GM18517 (cell line): Measurements from ENCODE around the gene ZNF655.
"Not testable (repeated sequence)": the region's sequence is repeated elsewhere in the genome, so short reads cannot be mapped to it uniquely, and the experiment has no call there.

ENCODE experiments used
- ATAC-seq: cut with Tn5 transposase; IDR thresholded peaks from one replicate; pipeline ENCODE4 v1.9.1; 2021; ENCODE audit warnings: mild to moderate bottlenecking, moderate library complexity; ENCODE audit not compliant: unreplicated experiment

The ZNF655 gene

GRCh38 chr7:99559175-99559915, 903 bp downstream of the ZNF655 start:
- ATAC-seq = no peak

DNA sequence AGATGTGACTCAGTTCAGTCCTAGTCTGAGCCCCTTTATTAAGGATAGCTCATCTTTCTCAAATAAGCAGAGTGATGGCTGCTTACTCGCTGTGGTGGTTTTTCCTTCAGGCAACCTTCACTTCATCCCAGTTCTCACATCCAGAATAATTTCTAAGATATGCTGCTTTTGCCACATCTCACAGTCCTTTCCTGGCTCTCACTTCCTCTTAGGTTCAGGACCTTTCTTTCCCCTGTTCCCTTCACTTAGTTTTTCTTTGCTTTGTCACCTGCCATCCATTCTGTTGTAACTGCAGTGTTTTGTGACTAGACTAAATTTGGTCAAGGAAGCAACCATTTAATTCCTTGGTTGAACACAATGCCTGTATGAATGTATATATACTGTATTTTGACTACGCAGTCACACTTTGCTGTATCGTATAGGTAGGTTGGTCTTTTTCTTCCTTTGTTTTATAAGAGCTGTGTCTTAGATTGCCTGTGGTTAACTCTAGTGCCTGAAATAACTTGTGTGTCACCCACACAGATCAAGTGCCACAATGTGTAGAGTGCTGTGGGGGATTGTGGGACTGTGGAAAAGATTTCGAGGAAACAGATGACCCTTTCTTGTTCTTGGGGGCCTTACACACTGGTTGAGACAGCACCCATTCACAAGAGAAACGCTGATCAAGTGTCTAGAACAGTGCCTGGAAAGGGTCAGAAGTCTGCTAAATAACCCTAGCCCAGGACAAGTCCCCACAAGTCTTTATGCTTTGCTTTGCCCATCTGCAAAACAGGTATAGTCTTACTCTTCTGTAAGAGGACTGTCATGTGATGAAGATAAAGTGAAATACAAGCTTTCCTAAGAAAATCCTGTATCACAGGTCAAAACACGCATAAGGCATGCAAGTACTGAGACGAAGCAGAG, 2.6 kb downstream of the ZNF655 start:
- ATAC-seq = no peak

GRCh38 chr7:99561737-99562051, 3.3 kb downstream of the ZNF655 start:
- no peak for ATAC-seq

- no peak for ATAC-seq
Measured at GRCh38 chr7:99562114-99562784, 3.8 kb downstream of the ZNF655 start.

DNA sequence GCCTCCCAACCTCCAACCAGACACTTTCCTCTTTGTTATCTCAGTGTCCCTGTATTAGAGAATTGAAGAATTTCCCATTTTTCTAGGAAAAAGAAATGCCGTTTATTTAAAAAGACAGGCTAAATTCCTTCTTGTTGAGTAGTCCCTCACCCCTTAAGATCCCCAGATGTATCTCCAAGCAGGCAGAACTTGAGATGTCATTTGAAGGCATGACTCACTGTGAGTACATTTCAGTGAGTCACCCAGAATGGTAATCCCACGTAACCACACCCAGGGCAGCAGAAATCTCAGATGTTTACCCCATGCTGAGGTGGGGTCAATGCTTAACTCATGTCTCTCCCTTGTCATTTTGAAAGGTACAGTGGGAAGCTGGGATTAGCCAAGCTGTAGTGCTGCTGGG, 4.4 kb downstream of the ZNF655 start:
- no peak for ATAC-seq

GRCh38 chr7:99563650-99564049, 5.2 kb downstream of the ZNF655 start:
- no peak for ATAC-seq

- not testable (repeated sequence) for ATAC-seq
Measured at GRCh38 chr7:99568770-99569169, 10.3 kb downstream of the ZNF655 start.

DNA sequence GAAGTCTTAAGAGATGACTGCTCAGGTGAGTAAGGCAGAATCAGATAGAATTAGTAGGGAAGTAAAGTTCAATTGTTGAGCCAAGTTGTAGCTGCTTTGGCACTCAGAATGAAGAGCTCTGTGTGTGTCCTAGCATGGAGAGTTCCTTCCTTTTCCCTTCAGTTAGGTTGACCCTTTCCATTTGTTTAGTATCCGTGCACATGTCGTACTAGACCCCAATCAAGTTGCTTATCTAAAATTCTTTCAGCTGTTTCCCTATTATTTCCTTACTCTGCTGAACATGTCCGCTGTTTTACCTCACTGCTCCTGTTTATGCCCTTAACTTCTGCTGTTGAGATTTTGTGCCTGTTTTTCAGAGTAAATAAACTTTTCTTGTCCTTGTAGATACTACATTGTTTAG, 13.3 kb downstream of the ZNF655 start:
- no peak for ATAC-seq

GRCh38 chr7:99573257-99573656, 14.8 kb downstream of the ZNF655 start:
- ATAC-seq = no peak

- no peak for ATAC-seq
Measured at GRCh38 chr7:99576251-99576650, 17.8 kb downstream of the ZNF655 start.

DNA sequence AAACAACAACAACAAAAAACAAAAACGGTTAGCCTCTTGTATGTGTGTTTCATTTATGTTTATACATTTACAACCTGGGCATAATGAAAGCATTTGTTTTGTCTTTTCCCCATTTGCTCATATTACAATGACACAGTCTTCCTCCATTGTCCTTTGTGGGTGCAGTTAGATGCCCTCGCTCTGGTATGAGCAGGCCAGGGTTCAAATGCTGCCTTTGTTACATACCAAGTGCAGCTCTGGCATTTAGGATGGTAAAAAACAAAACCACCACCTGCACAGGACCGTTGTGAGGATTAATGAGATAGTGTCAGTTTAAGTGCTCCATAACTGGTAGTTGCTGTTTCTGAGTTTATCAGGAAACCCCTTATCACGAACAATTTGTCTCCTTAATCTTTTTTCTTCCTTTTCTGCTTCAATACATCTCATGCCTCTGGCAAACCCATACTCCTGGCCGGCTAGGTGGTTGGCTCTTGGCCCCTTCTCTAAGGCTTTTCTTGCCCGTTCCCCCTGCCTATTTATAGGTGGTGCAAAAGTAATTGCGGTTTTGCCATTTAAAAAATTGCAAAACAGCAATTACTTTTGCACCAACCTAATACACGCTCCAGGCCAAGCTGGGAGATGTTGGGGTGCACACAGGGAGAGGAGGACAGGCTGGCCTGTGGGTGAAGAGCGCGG, 21.0 kb downstream of the ZNF655 start:
- no peak for ATAC-seq

GRCh38 chr7:99579956-99580777, 21.7 kb downstream of the ZNF655 start:
- no peak for ATAC-seq

DNA sequence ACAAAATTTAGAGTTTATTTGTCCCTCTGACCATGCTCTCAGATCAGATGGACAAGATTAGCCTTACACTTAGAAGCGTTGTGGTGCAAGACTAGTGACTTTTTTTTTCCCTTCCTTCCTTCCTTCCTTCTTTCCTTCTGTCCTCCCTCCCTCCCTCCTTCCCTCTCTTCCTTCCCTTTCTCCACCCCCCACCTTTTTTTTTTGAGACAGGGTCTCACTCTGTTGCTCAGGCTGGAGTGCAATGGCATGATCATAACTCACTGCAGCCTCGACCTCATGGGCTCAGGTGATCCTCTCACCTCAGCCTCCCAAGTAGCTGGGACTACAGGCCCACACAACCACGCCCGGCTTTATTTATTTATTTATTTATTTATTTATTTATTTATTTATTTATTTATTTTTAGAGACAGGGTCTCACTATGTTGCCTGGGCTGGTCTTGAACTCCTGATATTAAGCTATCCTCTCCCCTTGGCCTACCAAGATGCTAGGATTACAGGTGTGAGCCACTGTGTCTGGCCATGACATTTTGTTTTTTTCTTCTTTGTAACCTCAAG, 22.4 kb downstream of the ZNF655 start:
- ATAC-seq = not testable (repeated sequence)

DNA sequence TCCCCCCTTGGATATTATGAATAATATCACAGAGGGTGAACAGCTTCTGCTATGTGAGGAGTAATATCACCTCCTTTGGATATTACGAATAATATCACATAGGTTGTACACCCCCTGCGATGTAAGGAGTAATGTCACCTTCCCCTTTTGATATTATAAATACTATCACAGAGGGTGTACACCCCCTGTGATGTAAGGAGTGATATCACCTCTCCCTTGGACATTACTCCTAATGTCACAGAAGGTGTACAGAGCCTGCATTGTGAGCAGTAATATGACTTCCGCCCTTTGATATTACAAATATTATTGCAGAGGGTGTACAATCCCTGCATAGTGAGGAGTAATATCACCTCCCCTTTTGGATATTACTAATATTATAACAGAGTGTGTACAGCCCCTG, 30.4 kb downstream of the ZNF655 start:
- no peak for ATAC-seq

- no peak for ATAC-seq
Measured at GRCh38 chr7:99594948-99595745, 36.7 kb downstream of the ZNF655 start.

- no peak for ATAC-seq
Measured at GRCh38 chr7:99596408-99596955, 38.0 kb downstream of the ZNF655 start.

- no peak for ATAC-seq
Measured at GRCh38 chr7:99597762-99598501, 39.5 kb downstream of the ZNF655 start, which contains the start of gene TMEM225B. Gene TMEM225B, plus strand, starts transcription at chr7:99598267. Its CDS starts 6,122 bp downstream, at chr7:99604389.

- ATAC-seq = no peak
Measured at GRCh38 chr7:99599836-99600235, 41.4 kb downstream of the ZNF655 start.
